GM19438 (cell line): ENCODE results near the gene LEPROT.

Experiments used
- ATAC-seq: cut with Tn5 transposase; IDR thresholded peaks from one replicate; pipeline ENCODE4 v1.9.1; 2021; ENCODE audit warnings: low read depth; ENCODE audit not compliant: unreplicated experiment

The LEPROT gene

DNA sequence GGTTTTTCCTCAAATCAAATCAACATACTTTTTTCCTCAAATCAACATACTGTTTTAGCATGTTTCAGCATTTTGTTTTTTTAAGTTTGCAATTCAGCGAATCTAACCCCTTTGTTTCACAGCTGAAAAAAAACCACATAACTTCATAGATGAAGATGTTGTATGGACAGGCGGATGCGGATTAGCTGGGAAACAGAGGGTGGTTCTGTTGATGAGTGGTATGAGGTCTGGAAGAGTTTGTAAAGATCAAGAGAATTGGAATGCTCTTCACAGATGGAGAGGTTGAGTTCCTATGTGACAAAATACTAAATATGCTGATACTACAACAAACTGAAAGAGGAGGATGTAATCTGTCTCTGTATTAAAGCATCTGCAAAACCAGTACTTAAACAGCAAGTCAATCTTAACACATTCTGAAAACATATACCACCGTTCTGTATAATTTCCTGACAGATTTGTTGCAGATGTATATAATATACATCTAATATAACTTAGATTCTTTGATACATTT is 10.6 kb upstream of the LEPROT start:
- no peak for ATAC-seq

DNA sequence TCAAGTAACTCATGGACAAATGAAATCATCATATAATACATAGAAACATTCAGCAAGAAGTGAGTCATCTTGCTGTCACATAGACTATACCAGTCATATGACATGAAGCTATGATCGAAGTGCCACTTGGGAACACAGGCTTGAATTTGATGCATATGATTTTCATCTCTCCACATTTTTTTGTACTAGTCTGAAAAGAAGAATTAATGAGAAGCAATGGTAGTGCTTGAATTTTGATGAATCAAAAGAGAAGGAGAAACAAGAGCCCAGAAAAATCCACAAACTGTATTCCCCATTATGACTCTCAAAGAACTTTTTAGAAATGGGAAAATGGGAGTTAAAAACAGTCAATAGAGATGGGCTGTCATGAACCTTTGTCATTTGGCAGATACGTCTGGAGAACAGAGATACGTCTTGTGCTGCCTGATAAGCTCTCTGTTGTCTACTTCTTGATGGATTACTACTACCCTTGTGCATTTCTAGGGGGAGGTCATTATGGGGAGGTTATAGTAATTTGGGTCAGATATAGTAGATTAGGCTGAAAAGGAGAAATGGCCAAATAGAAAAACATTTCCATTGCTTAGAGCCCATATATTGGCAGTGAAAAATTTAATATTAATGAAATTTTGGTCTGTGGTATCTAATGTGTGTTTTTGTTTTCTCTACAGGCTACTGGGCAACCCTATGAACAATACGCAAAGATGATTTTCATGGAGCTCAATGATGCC is 8.0 kb upstream of the LEPROT start:
- ATAC-seq: no peak

DNA sequence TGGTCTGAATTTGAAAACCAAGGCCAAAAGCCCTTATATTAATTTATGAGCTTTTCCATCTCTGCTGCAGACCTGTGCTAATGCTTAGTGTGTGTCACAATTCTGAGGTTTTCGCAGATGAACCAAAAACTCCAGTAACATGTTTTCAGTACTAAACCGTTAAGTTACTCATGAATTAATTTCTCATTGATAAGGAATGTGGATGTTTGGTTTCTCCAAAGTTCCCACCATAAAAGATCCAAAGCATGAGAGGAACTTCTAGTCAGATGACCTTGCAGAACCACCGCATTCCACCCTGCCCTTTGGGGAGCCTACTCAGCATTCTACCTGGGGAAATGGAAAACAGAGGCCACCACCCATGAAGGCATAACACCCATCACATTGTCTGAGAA is 7.5 kb upstream of the LEPROT start:
- ATAC-seq: no peak

DNA sequence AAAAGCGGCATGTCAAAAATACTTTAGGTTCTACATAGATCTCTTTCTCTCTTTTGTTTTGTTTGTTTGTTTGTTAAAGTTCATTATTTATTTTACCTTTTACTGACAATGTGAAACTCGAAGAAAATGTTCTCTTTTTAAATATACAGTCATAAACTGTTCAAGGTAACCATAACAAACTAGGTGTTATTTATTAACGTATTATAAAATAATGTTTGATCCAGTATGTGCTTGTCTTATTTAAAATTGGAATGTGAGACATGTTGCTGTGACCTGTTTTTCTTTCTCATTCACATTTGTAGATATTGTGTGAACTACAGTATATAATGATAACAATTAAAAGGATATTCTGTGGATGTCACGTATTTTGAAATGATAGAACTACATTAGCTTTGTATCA is 5.9 kb upstream of the LEPROT start:
- ATAC-seq: no peak

DNA sequence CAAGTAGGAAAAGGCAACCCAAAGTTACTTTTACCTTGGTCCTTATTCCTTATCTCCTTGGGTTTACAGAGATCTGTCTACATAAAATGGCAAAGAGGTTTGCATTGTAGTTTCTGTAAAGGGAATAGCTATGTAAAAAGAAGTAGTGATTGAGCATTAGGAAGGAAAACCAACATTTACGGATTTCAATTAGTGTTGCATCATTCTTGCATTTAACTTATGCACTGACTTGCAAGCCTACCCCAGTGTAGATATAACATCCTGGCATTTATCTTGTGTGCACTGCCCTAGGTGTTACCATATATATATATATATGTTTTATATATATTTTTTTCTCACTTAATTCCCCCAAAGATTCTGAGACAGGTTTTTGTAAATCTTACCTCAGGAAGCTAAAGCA is 3.7 kb upstream of the LEPROT start:
- ATAC-seq: no peak

DNA sequence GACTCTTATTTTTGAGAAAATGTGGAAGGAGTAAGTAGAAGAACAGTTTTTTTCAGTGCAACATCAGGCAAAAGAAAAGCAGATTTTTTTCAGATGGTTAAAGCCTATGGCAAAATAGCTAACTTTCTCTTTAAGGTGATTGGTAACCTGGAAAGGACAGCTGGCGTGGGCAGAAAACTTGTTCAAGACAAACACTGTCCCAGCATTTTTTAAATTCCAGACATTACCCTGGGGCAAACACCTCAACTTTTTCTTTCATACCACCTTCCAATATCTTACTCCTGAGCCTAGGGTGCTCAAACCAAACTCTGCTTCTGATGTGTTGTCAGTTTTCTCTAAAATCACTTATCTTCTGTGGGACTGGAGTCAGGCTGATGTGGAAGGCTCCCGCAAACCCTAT is 2.7 kb upstream of the LEPROT start:
- no peak for ATAC-seq

DNA sequence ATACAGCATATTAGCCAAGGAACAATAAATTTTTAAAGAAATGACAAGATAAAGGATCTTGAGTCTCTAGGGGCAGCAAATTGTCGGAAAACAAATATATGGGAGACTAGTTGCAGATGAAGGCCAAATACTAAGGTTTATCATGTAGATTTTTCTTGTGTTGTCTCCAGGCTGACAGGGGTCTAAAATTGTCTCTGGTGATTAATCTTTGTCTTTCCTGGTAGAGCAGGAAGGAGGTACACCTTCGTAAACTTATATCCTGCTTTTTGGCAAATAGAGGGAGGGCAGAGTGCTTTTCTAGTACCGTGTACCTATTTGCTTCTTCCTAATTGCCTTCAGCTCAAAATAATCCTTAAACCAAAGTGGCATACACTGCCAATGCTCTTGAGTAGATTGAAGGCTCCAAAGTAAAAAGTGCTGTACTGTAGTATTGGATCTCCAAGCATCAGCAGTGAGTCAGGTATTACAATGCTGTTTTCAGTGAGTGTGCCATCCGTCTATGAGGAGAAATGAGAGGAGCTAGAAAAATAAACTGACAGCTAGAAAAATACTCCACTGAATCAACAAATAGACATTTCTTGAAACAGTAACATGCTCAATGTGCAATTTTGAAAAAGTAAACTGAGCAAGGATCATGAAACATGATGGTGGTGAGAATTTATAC is 1.8 kb upstream of the LEPROT start:
- ATAC-seq: no peak

DNA sequence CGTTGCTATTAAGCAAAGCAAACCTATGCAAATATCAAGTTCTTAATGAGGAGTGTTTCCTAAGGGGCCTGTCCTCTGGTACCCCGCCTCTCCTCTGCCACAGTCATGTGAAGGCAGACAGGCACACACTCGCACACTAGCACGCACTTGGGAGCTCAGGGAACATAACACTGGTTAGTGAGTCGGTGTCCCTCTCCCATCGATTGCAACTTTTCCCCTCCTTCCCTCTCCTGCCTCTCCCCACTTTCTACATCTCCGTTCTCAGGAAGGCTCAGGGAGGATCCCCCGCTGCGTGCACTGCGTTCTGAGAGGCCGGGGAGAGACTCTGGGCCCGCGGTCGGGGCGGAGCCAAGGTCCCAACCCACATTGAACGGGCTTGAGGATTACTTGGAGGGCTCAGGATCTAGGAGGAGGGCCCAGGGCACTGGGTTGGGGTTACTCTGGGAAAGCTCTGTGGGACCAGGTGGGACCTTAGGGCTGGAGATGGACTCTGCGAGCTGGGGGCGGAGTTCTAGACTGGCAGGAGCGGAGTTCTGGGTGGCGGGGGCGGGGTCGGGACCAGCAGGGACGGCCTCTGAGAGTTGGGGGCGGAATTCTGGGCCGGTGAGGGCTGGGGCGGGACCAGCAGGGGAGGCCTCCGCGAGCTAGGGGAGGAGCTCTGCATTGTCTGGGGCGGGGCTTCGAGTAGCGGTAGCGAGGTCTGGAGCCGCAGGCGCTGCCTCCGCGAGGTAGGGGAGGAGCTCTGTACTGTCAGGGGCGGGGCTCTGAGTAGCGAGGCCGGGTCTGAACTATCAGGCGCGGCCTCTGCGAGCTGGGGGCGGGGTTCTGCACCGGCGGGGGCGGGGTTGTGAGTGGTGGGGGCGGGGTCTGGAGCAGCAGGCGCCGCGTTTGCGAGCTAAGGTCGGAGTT is 533 bp upstream of the LEPROT start:
- peak; percentile 86 for ATAC-seq

DNA sequence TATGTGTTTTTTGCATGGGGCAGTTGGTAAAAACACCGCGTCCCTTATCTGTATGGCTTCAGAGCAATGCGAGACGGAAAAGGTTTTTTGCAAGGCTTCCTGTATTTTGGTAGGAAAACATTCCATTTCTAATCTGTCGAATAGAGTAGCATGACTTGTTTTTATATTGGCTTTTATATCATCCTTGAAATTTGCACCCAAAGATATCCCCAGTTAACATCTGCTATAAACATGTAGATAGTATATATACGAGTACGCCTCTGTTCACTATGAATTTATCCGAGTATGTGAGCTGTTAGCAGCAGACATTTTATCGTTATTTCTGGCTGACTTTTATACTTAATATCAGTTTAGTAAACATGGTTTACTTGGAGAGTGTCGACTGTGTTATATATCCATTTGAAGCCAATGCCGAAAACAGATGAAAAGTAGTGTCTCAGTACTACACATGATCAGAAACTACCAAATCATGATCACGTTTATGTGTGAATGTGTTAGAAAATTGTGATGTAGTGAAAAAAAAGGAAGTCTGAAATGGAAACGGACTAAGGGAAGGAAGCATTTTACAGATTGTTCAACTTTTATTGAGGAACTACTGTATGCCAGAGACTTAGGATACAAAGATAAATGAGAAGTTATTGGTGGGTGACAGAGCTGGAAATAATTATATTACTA is 1.0 kb downstream of the LEPROT start:
- ATAC-seq: no peak

DNA sequence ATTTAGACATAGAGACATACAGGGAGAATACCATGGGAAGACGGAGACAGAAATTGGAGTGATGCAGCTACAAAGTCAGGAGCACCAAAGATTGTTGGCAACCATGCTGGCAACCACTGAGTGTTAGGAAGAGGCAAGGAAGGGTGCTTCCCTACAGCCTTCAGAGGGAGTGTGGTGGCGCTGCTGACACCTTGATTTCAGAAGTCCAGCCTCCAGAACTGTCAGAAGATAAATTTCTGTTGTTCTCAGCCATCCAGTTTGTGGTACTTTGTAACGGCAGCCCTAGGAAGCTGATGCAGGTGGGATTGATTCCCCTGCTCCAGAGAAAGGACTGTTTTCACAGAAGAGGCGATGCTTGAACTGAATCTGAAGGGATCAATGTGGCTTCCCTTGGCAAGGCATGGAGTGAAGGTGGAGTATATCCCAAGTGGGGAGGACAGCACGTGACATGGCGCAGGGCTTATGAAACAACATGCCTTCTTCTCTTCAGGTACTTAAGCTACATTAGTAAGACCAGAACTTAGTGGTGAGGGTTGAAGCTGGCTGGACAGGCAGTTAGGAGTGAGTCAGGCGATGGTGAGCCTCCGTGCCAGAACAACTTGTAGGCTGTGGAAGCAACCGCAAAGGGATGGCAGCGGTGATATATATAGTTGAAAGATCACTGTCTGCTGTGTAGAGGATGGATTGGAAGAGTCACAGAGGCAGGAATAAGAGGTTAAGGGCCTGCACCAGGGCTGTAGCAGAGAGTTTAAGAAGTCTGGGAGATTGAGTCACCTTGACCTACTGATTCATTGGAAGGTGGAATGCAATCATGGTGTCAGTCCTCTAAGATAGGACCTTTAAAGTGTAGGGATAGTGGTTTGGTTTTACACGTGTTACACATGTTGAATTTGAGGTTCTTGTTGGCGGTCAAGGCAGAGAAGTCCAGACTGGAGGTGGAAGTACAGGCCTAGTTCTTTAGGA is 2.1 kb downstream of the LEPROT start:
- no peak for ATAC-seq

DNA sequence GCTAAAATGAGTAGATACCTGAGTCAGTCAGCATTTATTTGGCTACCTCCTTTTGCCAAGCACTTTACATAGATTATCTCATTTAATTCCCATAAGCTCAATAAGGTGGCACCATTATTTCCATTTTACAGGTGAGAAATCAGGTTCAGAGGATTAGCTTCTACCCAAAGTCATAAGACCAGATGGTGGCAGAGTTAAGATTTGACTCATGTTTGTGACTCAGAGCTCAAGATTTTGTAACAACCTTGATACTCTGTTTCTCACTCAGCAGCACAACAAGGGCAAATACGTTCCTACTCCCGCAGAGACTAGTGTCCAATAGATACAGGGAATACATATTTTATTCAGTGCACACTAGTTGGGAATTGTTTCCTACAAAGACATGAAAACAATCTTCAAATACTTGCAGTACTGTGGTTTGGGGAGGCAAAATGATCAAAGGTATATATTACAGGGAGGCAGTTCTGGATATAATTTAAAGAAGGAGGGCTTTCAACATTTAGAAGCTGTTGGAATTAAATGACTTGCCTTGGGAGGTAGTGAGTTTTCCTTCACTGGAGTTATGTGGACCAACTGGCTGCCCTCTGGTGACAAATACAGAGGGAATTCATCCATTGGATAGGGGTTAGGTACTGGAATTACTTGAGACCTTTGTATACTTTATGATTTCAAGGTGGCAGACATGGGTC is 3.6 kb downstream of the LEPROT start:
- no peak for ATAC-seq

DNA sequence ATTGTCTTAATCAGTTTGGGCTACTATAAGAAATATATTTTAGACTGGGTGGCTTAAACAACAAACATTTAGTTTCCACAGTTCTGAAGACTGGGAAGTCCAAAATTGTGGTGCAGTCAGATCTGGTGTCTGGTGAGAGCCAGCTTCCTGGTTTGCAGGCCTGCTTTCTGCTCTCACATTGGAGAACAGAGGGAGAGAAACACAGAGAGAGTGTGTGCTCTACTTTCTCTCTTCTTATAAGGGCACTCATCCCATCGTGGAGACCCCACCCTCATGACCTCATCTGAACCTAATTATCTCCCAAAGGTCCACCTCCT is 4.1 kb downstream of the LEPROT start:
- no peak for ATAC-seq

DNA sequence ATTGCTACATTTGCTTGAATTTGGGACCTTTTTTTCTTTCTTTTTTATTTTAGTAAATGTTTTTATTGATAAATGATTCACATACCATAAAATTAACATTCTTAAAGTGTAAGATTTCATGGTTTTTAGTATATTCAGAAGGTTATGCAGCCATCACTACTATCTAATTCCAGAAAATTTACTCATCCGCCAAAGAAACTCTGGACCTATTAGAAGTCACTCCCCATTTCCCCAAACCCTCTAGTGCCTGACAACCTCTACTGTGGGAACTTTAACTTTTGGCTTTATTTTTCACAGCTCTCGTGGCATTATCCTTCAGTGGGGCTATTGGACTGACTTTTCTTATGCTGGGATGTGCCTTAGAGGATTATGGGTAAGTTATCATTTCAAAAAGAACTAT is 4.5 kb downstream of the LEPROT start:
- ATAC-seq: no peak

DNA sequence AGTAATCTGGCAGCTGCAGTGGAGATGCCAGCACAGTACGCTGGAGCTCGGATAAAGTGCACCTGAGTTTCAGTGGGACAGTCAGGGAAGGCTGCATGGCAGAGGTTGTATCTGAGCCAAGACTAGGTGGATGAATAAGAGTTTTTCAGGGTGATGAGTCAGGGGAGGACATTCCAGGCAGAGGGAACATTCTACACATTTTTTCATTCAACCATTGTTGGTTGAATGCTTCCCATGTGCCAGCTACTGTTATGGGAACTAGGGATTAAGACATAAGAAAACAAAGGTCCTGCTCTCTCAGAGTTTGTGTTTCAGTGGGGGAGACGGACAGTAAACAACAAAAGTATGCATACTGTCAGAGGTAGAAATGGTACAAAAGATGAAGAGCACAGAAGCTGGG is 5.2 kb downstream of the LEPROT start:
- no peak for ATAC-seq

DNA sequence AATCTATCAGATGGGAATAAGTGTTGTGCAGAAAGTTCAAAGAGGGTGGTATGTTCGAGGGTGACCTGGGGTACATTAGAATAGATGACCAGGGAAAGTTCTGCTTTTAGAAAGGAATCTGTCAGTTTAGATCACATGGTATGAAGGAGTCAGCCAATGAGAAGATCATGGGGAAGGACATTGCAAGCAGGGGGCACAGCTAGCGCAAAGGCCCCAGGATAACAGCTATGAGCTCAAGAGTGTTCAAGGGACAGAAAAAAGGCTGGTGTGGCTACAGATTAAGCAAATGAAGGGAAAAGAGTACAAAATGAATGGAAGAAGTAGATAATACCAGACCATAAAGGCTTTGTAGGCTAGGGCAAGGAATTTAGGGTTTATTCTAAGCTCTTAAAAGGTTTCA is 8.6 kb downstream of the LEPROT start:
- ATAC-seq: no peak

DNA sequence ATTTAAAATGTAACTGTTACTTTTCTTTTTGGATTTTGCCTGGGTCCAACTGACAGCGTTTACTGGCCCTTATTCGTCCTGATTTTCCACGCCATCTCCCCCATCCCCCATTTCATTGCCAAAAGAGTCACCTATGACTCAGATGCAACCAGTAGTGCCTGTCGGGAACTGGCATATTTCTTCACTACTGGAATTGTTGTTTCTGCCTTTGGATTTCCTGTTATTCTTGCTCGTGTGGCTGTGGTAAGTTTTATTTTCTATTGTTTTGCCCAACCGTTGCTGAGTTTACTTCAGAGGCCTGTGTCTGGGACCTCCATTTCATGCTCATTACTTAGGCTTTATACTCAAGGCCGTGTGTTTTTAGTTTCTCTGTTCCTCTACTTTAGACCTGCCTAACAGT is 9.3 kb downstream of the LEPROT start:
- no peak for ATAC-seq

DNA sequence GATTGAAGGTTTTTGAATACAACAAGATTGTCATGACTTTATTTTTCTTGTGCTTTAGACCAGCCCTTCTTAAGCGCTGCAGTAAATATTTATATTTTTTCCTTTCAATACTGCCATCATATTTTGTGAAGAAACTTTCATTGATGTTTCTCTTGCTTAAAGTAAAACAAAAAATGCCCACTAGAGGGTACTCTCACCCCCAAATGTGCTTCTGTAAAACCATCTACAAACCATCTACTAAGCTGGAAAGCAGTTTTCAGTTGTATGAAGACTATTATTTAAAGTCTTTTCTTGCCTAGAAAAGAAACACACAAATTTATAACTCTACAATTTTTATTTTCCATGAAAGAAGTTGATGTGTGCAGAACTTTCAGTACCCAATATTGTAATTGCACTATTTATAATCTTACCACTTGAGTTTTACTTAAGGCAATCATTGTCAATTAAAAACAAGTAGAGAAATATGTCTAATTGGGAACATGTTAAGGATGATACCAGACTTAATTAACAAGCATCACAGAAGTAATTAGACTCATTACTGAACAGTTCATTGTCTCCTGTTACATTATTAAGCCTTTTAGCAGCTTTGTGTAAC is 10.7 kb downstream of the LEPROT start:
- no peak for ATAC-seq

DNA sequence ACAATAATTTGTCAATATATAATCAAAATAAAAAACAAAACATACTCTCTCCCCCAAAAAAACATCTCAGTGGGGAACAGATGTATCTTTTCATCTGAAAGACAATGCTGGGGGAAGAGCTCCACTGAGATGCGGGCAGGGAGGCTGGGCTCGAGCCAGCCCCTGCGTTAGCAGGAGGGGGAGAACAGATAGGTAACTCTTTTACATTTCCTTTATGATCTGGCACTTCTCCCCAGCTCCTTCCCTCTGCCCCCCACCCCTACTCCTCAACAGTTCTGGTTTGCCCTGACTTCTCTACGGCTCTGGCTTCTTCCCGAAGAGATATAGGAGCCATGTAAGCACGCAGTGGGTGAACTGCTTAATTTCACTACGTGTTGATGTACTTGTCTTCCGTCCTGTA is 12.4 kb downstream of the LEPROT start:
- ATAC-seq: no peak

DNA sequence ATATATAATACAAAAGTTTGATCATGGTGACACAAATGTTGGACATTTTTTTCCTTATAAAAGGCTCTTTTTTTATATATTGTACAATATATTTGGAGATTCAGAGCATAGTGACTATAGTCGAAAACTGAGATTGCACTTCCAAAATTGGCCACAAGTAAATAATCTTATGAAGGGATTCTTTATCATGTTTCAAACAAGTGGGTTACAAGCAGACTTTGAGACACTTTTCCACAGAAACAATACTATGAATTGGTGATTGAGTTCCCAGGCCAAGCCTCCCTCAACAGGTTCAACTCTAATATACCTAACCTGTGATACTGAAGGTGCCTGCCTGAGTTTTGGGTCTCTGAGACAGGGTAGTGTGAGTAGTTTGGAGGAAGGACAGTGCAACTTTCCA is 13.8 kb downstream of the LEPROT start:
- no peak for ATAC-seq
